PC-3 (cell line): Measurements from ENCODE around the gene ERCC3. TPM values are rescaled to one million over a fixed set of nuclear protein-coding genes. Genes with fewer than 3 reads are reported as not detected.
A peak's percentile ranks its signal among the peaks of the same experiment; 100 is the strongest.

ENCODE experiments used
- ATAC-seq: fragments of 200-7000 bp; cut with Tn5 transposase; 2 replicates; pipeline ENCODE4 v1.9.1; 2020; ENCODE audit warnings: mild to moderate bottlenecking, moderate library complexity
- BruUV-seq: library from RNA; stranded (reverse); fragments of 400-500 nt; replicated peaks from 2 replicates; lab custom pipeline; 2021; lab: Mats Ljungman, UMichigan
- CTCF ChIA-PET: fragments of 300-600 bp; sonication (Branson Sonifier 250); formaldehyde crosslinking; loops from one replicate; lab custom pipeline; 2022; ENCODE audit warnings: antibody characterized with exemption; lab: Charles Lee
- POLR2A ChIA-PET: fragments of 300-600 bp; sonication (Branson Sonifier 250); formaldehyde crosslinking; loops from one replicate; lab custom pipeline; 2022; ENCODE audit warnings: antibody characterized with exemption; ENCODE audit not compliant: unreplicated experiment; lab: Charles Lee
- DNase-seq: peaks from one replicate; pipeline ENCODE4 v3.0.0-alpha.2; 2015
- H2AFZ ChIP-seq: fragments of 300-600 bp; sonication (generic); 2 replicates; pipeline ENCODE4 v1.6.0; 2016; ENCODE audit warnings: antibody characterized with exemption, low read length
- H3F3A ChIP-seq: fragments of 300-600 bp; sonication (generic); one replicate; pipeline ENCODE4 v1.6.0; 2017; ENCODE audit warnings: antibody characterized with exemption, low read length, control low read depth, mild to moderate bottlenecking; ENCODE audit not compliant: unreplicated experiment
- H3K27ac ChIP-seq: fragments of 300-600 bp; sonication (generic); 2 replicates; pipeline ENCODE4 v1.5.1; 2016; ENCODE audit warnings: mild to moderate bottlenecking, low read length
- H3K27me3 ChIP-seq: fragments of 300-600 bp; sonication (generic); 2 replicates; pipeline ENCODE4 v1.6.1; 2016; ENCODE audit warnings: low read length, mixed read lengths
- H3K36me3 ChIP-seq: fragments of 300-600 bp; sonication (generic); 2 replicates; pipeline ENCODE4 v1.6.1; 2016; ENCODE audit warnings: low read depth, mixed run types, low read length, mixed read lengths
- H3K4me1 ChIP-seq: fragments of 300-600 bp; sonication (generic); 2 replicates; pipeline ENCODE4 v1.5.1; 2016; ENCODE audit warnings: low read length; ENCODE audit not compliant: insufficient read depth
- H3K4me2 ChIP-seq: fragments of 300-600 bp; sonication (generic); 2 replicates; pipeline ENCODE4 v1.6.0; 2016; ENCODE audit warnings: low read length
- H3K4me3 ChIP-seq: fragments of 300-600 bp; sonication (generic); 2 replicates; pipeline ENCODE4 v1.5.1; 2016; ENCODE audit warnings: mild to moderate bottlenecking, low read length, mixed read lengths
- H3K79me2 ChIP-seq: fragments of 300-600 bp; sonication (generic); 2 replicates; pipeline ENCODE4 v1.6.1; 2017; ENCODE audit warnings: low read length, mixed read lengths
- H3K9ac ChIP-seq: fragments of 300-600 bp; sonication (generic); 2 replicates; pipeline ENCODE4 v1.6.0; 2016; ENCODE audit warnings: mild to moderate bottlenecking, low read length
- H3K9me2 ChIP-seq: fragments of 300-600 bp; sonication (generic); replicated peaks from 2 replicates; pipeline ENCODE4 v1.6.1; 2016; ENCODE audit warnings: mixed run types, low read length, mixed read lengths
- H3K9me3 ChIP-seq: fragments of 300-600 bp; sonication (generic); 2 replicates; pipeline ENCODE4 v1.6.1; 2016; ENCODE audit warnings: low read length, mixed read lengths
- H4K20me1 ChIP-seq: fragments of 300-600 bp; sonication (generic); 2 replicates; pipeline ENCODE4 v1.6.1; 2016; ENCODE audit warnings: low read length, mixed read lengths
- CTCF ChIP-seq: fragments of 300-600 bp; sonication (generic); conservative IDR thresholded peaks from 2 replicates; pipeline ENCODE4 v1.5.1; 2017; ENCODE audit warnings: antibody characterized with exemption, low read depth, mild to moderate bottlenecking, low read length
- EZH2 ChIP-seq: fragments of 300-600 bp; sonication (generic); IDR thresholded peaks from one replicate; pipeline ENCODE4 v1.6.1; 2017; ENCODE audit warnings: antibody characterized with exemption, mild to moderate bottlenecking, low read length; ENCODE audit not compliant: unreplicated experiment
- EZH2phosphoT487 ChIP-seq: fragments of 300-600 bp; sonication (generic); IDR thresholded peaks from 2 replicates; pipeline ENCODE4 v1.6.1; 2018; ENCODE audit warnings: mild to moderate bottlenecking, antibody characterized with exemption, low read length, borderline replicate concordance
- intact Hi-C: fragments of 100-400 bp; cut with micrococcal nuclease; formaldehyde crosslinking; loops from 2 replicates; pipeline ENCODE4 v1.9.0; 2023
- total RNA-seq: library from RNA; depleted of rRNA; stranded (reverse); fragments of >200 nt; gene quantifications from 2 replicates; pipeline ENCODE4 v1.2.3, GENCODE V29; 2014

The ERCC3 gene
- total RNA-seq, 1 experiment from 2014 or later, result 39.0 TPM

- H3K9me3 ChIP-seq, result no peaks in the 10 kb centered on the region
- no peak for DNase-seq
- H3K4me2 ChIP-seq, result no peak overlapping the region
- H3K9me2 ChIP-seq, result no peaks in the 10 kb centered on the region
- intact Hi-C loops, result no loop called here
- no peaks in the 10 kb centered on the region for H4K20me1 ChIP-seq
- no peak overlapping the region for H3K4me3 ChIP-seq
- H2AFZ ChIP-seq, result no peak overlapping the region
- ChIA-PET CTCF (no interaction called here), POLR2A (no interaction called here)
- H3K79me2 ChIP-seq, result no peaks in the 10 kb centered on the region
- H3K4me1 ChIP-seq, result no peaks in the 10 kb centered on the region
- H3K27me3 ChIP-seq, result no peaks in the 10 kb centered on the region
- BruUV-seq, result no TSS peak
- no peak overlapping the region for H3K27ac ChIP-seq
- H3K9ac ChIP-seq, result no peak overlapping the region
- TF ChIP-seq EZH2phosphoT487 (no peak), EZH2 (no peak), CTCF (no peak)
- ATAC-seq, result no peak
- no peaks in the 10 kb centered on the region for H3F3A ChIP-seq
- no peaks in the 10 kb centered on the region for H3K36me3 ChIP-seq
Measured at GRCh38 chr2:127233710-127234109, 60.2 kb downstream of the ERCC3 start.

- TF ChIP-seq CTCF (0 out of 2 replicates have a peak, but pooled peaks have one; percentile 7), EZH2phosphoT487 (no peak), EZH2 (no peak)
- Histone ChIP-seq H4K20me1 (no peaks in the 10 kb centered on the region), H3K79me2 (no peaks in the 10 kb centered on the region), H3F3A (peaks cover 4% of the 10 kb centered on the region), H2AFZ (no peak overlapping the region), H3K9ac (no peak overlapping the region), H3K4me3 (no peak overlapping the region), H3K36me3 (no peaks in the 10 kb centered on the region), H3K4me2 (no peak overlapping the region), H3K4me1 (peaks cover 17% of the 10 kb centered on the region), H3K27me3 (no peaks in the 10 kb centered on the region), H3K9me2 (no peaks in the 10 kb centered on the region), H3K9me3 (no peaks in the 10 kb centered on the region), H3K27ac (no peak overlapping the region)
- ATAC-seq, result peak; percentile 5; the same call in 1 of the 2 replicates
- POLR2A ChIA-PET, result no interaction called here
- CTCF ChIA-PET, result no interaction called here
- intact Hi-C loops, result no loop called here
- BruUV-seq, result no TSS peak
- no peak for DNase-seq
Measured at GRCh38 chr2:127231130-127231865, 62.6 kb downstream of the ERCC3 start.

GRCh38 chr2:127229555-127229954 is 64.4 kb downstream of the ERCC3 start:
- CTCF ChIA-PET, result no interaction called here
- Histone ChIP-seq H3K4me2 (no peak overlapping the region), H3F3A (peaks cover 4% of the 10 kb centered on the region), H3K27ac (no peak overlapping the region), H3K9ac (no peak overlapping the region), H4K20me1 (no peaks in the 10 kb centered on the region), H3K4me3 (no peak overlapping the region), H3K9me3 (no peaks in the 10 kb centered on the region), H3K36me3 (no peaks in the 10 kb centered on the region), H3K4me1 (peaks cover 34% of the 10 kb centered on the region), H3K79me2 (no peaks in the 10 kb centered on the region), H3K27me3 (no peaks in the 10 kb centered on the region), H2AFZ (no peak overlapping the region), H3K9me2 (no peaks in the 10 kb centered on the region)
- intact Hi-C loops, result loop anchor here (5.0 to 10.0 kb wide), 2 partner anchors 93 to 155 kb away; partner anchors contain the start of gene MAP3K2
- no peak for TF ChIP-seq CTCF
- ATAC-seq (no peak), DNase-seq (no peak)
- POLR2A ChIA-PET, result no interaction called here
- BruUV-seq, result no TSS peak
